NB4 (cell line): ENCODE data around the gene KCNQ1.

ENCODE experiments used
- MYC ChIP-seq: IDR thresholded peaks from 2 replicates; pipeline ENCODE4 v1.6.1; 2011; ENCODE audit warnings: low read depth, low read length
- POLR2A ChIP-seq: IDR thresholded peaks from 2 replicates; pipeline ENCODE4 v1.6.1; 2011; ENCODE audit warnings: mild to moderate bottlenecking; ENCODE audit not compliant: insufficient read length; ENCODE audit errors: extremely low read depth
- TF ChIP-seq, protein P1 (sequence below): IDR thresholded peaks from one replicate; pipeline ENCODE4 v1.5.1; 2012; ENCODE audit warnings: low read depth, low read length

DNA sequence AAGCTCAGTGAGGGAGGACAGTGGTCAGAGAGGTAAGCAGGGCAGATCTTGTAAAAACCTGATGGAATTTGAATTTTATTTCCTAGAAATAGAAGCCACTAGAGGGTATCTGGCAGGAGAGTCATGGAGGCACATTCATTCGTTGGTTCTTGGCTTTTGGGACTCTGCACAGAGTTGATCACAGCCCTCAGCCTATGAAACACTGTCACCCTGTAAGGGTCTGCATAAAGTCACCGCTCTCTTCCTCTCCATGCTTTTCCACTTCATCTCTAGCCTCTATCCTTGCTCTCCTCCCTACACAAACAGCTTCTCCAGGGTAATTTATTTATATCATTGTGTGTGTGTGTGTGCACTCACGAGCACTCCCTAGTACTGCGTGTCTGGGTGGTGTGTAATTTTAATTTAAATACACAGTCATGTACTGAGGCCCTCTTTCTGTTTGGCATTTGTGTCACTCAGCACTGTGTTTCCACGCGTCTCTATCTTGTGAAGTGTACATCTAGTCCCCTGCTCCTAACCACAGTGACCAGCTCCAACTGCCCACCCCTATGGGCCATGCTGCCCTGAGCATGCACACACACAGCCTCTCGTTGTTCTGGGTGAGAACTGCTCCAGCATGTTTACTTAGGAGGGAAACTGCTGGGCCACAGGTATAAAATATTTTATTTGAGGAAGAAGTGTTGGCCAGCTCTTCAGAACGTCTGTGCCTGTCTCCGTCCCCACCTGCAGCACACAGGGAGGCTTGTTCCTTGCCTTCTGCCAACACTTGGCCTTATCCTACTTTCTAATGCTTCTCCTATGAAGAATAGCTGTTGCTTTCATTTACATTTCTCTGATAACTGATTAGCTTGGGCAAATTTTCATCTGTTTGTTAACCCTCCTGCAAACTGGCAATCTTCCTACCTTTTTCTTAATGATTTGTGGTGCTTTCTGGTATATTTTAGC is 250.5 kb downstream of the KCNQ1 start:
- TF ChIP-seq POLR2A (no peak), MYC (no peak)
- TF ChIP-seq, protein P1, sequence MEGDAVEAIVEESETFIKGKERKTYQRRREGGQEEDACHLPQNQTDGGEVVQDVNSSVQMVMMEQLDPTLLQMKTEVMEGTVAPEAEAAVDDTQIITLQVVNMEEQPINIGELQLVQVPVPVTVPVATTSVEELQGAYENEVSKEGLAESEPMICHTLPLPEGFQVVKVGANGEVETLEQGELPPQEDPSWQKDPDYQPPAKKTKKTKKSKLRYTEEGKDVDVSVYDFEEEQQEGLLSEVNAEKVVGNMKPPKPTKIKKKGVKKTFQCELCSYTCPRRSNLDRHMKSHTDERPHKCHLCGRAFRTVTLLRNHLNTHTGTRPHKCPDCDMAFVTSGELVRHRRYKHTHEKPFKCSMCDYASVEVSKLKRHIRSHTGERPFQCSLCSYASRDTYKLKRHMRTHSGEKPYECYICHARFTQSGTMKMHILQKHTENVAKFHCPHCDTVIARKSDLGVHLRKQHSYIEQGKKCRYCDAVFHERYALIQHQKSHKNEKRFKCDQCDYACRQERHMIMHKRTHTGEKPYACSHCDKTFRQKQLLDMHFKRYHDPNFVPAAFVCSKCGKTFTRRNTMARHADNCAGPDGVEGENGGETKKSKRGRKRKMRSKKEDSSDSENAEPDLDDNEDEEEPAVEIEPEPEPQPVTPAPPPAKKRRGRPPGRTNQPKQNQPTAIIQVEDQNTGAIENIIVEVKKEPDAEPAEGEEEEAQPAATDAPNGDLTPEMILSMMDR: no peak
